ENCODE data around the gene HSD11B2.

The HSD11B2 gene

GRCh38 chr16:67417333-67418061 is 13.4 kb upstream of the HSD11B2 start:
- no peak overlapping the region for H3K4me3 ChIP-seq (ENCODE audit: low read depth, low read length)
- TF ChIP-seq MAX (IDR thresholded peaks at IDR 0.05; ENCODE audit: low read depth, low read length) (no peak), POLR2A (IDR thresholded peaks at IDR 0.05; ENCODE audit: extremely low read depth, insufficient read length) (no peak)
- DNase-seq (ENCODE audit: low read depth), result no peak

- no peak for TF ChIP-seq POLR2A (IDR thresholded peaks at IDR 0.05; ENCODE audit: extremely low read depth, insufficient read length)
- no peak for TF ChIP-seq MYC (IDR thresholded peaks at IDR 0.05; ENCODE audit: low read depth, low read length)
- no peak for TF ChIP-seq MAX (IDR thresholded peaks at IDR 0.05; ENCODE audit: low read depth, low read length)
- TF ChIP-seq CTCF (IDR thresholded peaks at IDR 0.05; ENCODE audit: low read depth, low read length), result no peak
- DNase-seq (ENCODE audit: low read depth), result no peak
- no peak overlapping the region for H3K4me3 ChIP-seq (ENCODE audit: low read depth, low read length)
Observed at GRCh38 chr16:67419502-67419901, 11.4 kb upstream of the HSD11B2 start.

GRCh38 chr16:67419931-67420330 is 11.0 kb upstream of the HSD11B2 start:
- no peak for DNase-seq (ENCODE audit: low read depth)
- TF ChIP-seq CTCF (IDR thresholded peaks at IDR 0.05; ENCODE audit: low read depth, low read length), result no peak
- TF ChIP-seq MAX (IDR thresholded peaks at IDR 0.05; ENCODE audit: low read depth, low read length), result no peak
- no peak for TF ChIP-seq MYC (IDR thresholded peaks at IDR 0.05; ENCODE audit: low read depth, low read length)
- no peak for TF ChIP-seq POLR2A (IDR thresholded peaks at IDR 0.05; ENCODE audit: extremely low read depth, insufficient read length)
- H3K4me3 ChIP-seq (ENCODE audit: low read depth, low read length), result no peak overlapping the region

DNA sequence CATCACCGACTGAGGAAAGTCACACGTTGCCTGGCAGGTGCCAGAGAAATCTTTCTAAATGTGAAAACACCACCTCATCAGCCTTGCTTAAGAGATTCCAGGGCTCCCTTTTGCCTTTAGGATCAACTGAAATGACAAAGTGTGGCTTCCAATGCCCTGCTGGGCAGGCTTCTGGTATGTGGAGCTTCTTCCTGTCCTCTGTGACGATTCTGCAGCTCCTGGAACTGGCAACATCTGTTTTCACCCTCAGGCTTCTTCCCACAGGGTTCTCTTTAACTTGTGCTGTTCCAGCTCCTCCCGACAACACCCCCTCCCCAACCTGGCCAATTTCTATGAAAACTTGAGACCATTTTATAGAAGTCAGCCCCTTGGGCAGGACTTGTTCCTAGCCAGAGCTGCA is 9.9 kb upstream of the HSD11B2 start:
- DNase-seq (ENCODE audit: low read depth), result no peak
- no peak overlapping the region for H3K4me3 ChIP-seq (ENCODE audit: low read depth, low read length)
- TF ChIP-seq MAX (IDR thresholded peaks at IDR 0.05; ENCODE audit: low read depth, low read length) (no peak), POLR2A (IDR thresholded peaks at IDR 0.05; ENCODE audit: extremely low read depth, insufficient read length) (no peak), MYC (IDR thresholded peaks at IDR 0.05; ENCODE audit: low read depth, low read length) (no peak), CTCF (IDR thresholded peaks at IDR 0.05; ENCODE audit: low read depth, low read length) (no peak)

GRCh38 chr16:67423015-67423414 is 7.9 kb upstream of the HSD11B2 start:
- no peak for TF ChIP-seq POLR2A (IDR thresholded peaks at IDR 0.05; ENCODE audit: extremely low read depth, insufficient read length)
- no peak overlapping the region for H3K4me3 ChIP-seq (ENCODE audit: low read depth, low read length)
- DNase-seq (ENCODE audit: low read depth), result no peak

DNA sequence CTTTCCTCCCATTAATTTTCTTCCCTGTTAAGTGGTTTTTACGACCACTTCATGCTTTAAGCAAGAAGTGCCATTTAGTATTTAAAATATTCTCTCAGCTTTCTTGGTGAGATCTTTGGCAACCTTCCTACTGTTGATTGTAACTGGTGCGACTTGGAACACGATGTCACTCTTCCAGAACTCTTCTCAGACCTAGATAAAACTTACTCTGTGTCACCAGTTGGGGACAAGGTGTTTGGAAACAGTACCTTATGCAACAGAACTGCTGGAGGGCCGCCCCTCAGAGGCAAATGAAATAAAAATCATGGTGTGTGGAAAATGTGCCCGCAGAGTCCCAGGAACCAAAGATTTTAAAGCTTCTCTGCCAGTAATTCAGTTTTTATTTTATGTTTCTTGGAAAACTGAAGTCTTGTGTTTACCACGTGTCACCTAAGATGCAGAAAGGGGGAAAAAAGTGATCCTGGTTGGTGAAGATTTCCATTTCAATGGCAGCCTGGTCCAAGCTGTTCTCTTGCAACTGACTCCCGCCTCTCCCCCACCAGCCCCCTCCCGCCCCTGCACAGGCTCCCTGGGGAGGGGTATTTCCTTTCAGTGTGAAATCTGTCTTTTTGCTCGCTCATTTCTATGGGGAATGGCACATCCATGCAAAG is 7.2 kb upstream of the HSD11B2 start:
- H3K4me3 ChIP-seq (ENCODE audit: low read depth, low read length), result no peak overlapping the region
- TF ChIP-seq CTCF (IDR thresholded peaks at IDR 0.05; ENCODE audit: low read depth, low read length) (no peak), MAX (IDR thresholded peaks at IDR 0.05; ENCODE audit: low read depth, low read length) (no peak), POLR2A (IDR thresholded peaks at IDR 0.05; ENCODE audit: extremely low read depth, insufficient read length) (no peak), MYC (IDR thresholded peaks at IDR 0.05; ENCODE audit: low read depth, low read length) (no peak)
- peak; percentile 37 for DNase-seq (ENCODE audit: low read depth)

Measured in NB4 (cell line).